IPS-NIHi7 (cell line): ENCODE data around the gene RIPK3.
"Not testable (repeated sequence)": the region's sequence is repeated elsewhere in the genome, so short reads cannot be mapped to it uniquely, and the experiment has no call there.

Source experiments
- DNase-seq: peaks from one replicate; pipeline ENCODE4 v3.0.0; 2012; ENCODE audit warnings: mixed read lengths; ENCODE audit errors: extremely low spot score

The RIPK3 gene

DNA sequence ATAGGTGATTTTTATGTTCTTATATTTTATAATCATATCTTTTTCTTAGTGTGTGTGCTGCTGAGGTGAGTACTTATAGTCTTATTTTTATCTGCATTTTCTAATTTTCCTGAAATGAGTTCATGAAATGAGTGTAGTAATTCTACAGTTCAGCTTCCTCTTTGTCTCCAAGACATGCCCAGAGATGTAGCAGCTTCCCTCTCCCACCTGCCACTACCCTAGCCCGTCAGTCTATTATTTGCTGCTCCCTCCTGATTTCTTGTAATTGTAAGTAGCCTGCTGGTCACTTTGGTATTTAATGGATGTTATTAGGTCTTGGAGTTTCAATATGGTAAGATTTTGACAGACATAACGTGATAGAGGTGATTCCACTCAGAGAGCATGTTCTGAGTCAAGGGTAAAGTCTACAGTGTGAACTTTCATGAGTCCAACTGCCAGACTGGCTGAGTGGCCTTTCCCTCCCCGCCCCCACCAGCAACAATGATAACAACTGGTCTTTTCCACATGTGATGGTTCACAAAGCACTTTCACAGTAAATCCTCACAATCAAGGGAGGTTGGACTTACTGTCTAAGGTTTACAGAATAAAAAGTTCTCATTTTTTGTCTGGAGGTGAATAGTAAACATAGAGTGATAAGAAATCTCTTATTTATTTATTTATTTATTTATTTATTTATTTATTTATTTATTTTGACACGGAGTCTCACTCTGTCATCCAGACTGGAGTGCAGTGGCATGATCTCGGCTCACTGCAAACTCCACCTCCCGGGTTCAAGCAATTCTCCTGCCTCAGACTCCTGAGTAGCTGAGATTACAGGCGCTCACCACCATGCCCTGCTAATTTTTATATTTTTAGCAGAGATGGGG, 4.2 kb upstream of the RIPK3 start:
- no peak for DNase-seq

GRCh38 chr14:24342889-24343288, 3.1 kb upstream of the RIPK3 start:
- DNase-seq, result no peak

GRCh38 chr14:24340606-24341005, 815 bp upstream of the RIPK3 start:
- DNase-seq, result no peak

DNA sequence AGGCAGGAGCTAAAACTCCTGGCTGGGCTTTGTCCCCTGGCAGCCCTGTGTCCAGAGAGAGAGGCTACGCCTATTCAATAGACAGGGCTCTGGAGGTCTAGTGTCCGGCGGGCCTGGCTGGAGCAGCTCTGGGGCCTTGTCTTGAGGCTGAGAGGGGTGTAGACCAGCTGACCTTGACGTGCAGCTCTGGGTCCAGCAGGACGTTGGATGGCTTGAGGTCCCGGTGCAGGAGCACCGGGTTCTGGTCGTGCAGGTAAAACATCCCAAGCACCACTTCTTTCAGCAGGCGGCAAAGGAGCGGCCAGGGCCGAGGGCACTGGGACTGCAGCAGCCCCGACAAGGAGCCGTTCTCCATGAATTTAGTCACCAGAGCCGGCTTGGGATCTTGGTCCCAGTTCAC, 948 bp downstream of the RIPK3 start:
- DNase-seq, result no peak

DNA sequence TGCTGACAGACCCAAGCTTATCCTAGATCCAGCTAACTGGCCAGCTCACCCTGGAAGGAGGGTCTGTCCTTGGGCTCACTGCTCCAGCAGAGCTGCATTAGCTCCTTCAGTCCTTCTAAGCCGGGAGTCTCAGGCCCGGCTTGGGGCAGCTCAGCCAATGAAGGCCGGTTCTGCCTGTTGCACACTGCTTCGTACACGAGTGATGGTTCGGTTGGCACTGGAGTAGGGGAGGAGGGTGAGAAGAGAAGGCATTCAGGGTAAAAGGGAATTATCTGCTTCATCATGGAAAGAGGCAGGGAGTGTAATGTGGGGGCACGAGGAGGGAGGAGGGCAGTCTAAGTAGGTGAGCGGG, 2.0 kb downstream of the RIPK3 start:
- DNase-seq, result no peak

DNA sequence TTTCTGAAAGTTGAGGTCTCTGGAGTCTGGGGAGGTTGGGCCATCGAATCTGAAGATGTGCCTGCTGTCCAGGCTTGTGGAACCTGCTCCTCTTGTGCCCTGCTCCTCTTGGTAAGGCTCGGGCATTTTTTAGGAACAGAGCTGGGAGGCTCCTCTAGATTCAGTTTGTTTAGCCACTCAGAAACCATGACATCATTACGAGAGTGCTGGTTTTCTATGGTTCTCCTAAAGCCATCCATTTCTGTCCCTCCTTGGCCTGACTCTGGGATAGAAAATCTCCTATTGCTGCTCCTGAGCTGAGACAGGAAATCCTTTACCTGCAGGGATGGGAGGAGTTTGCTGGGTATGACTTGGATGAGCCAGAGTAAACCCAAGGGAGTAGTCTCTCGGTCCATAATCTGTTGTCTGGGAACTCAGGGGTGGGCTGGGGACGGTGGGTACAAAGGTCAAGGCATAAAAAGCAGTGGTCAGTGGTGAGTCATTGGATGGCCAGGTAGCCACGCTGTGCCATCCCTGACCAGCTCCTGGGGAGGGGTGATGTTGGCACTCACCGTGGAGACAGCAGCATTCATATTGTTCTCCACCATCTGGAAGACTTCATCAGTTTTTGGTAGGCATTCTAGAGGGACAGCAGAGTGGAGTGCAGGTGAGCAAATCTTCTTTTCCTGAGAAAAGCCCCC, 2.5 kb downstream of the RIPK3 start:
- no peak for DNase-seq

DNA sequence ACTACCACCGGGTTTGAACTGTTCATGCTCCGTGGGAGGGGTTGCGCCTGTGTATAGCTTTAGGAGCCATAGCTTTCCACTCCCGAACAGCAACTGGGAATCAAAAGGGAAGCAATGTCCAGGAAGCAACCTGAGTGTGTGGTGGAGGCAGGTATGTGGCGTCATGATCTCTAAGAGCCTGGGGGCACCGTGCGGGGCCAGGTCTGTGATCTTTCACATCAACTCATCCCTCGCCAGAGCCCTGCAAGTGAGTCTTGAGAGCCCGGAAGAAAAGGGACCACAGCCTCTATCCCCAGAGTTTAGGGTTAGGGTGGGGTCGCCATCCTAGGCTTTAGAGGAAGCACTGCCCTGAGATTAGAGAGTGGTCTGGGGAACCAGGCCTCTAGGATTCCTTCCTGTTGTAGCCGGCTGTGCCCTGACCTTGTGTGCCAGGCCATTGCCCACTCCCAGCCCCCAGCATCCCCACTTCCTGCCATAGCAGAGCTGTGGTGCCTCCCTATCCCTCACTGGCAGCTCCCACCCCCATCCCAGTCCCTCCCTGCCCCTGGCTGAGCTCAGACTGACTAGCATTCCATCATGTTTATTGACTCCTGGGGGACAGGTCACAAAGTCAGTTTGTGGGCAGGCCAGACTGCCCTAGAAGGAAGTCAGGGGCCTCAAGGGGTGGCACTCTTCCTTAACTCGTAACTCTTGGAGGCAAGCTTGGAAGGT, 4.2 kb downstream of the RIPK3 start:
- no peak for DNase-seq

DNA sequence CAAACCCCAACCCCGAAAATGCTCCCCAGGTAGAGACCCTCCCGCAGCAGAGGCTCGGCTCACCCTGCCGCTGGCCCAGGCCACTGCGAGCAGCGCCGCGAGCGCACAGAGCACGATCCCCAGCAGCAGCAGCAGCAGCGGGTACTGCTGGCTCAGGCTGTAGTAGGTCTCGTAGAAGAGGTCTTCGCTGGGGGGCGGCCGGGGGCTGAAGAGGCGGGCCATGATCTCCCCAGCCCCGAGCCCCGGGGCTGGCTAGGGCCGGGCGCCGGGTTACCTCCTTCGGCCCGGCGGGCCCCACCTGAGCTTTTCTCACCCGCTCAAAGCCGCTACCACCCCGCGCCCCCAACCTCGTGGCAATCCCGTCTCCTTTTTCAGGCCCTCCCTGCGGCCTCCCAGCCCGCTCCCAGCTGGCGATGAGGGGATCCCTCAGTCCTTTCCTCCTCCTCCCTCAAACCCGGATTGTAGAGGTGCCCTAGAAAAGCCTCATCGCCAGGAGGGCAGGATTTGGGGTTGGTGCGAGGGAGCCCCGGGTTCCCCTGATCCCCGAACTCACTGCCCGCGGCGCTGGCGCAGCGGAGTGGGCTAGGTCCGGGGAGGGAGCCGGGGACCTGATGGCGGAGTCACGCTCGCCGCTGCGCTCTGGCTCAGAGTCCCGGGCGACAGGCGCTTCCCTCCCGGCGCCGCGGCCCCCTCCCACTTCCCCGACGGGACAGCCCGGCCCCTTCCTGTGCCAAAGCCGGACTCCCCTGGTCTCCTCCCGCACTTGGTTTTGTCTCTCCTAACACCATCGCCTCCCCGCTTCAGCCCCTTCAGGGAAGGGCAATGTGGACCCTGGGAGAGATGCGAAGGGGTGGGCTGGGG, 5.1 kb downstream of the RIPK3 start, which contains the start of gene ADCY4:
TSS of gene ADCY4 (minus strand) at position 641 of the 861 bp plus-strand sequence. CDS start at position 222, 419 bp downstream.
- peak; percentile 53 for DNase-seq

DNA sequence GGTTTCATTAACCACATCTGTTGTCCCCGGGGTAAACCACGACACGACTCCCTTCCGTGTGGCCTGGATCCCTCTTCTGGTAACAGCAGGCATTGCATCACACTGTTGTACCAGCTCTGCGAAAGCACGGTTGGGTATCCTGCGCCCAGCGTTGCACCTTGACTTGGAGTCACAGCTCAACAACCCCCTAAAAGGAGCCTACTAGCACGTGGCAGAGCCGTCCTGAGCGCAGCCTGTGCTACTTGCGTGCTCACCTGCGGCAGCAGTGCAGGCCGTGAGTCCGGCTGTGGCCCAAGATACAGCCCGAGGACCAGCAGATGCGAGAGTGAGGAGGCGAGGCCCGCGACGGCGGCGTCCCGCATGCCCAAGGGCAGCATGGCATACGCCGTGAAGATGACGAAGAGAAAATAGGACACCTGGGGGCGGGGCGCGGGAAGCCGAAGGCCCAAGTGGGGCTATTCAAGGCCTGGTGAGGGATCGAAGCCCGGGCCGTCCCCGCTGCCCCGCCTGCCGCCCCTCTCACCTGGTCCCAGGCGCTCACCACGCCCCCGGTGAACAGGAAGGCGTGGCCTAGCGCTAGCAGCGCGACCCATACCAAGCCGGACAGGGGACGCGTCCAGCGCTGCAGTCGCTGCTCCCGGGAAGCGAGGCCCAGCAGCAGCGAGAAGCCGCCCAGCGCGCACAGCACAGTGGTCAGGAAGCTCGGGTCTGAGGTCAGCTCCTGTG, 7.4 kb downstream of the RIPK3 start:
- peak; percentile 85 for DNase-seq

GRCh38 chr14:24331731-24332267, 8.0 kb downstream of the RIPK3 start:
- no peak for DNase-seq

DNA sequence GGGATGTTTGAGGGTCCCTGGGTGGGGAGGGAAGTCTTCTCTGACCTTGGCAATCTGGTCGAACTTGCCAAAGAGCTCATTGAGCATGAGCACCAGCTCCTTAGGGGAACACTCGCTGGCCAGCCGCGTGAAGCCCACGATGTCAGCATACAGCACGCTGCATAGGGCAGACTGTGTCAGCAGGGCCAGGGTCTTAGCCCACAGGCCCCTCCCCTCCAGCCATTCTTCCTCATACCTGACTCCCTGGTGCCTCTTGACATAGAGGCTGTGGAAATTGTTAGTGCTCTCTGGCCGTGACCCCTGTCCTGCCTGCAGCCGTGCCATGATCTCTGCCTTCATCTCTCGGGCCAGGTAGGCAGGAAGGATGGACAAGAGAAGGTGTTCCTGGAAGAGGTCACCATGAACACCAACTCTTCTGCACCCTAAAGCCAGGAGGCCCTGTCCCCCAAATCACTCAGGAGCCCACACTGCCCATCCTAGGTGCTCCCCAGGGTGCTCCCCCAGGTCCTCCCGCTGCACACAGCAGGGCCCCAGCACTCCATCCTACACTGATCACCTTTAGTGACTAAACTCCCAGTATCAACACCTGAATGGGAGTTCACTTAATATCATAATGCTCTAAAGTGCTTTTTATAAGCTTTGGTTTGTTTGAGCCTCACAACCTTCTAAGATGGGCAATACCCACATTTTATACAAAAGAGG, 8.7 kb downstream of the RIPK3 start:
- no peak for DNase-seq

DNA sequence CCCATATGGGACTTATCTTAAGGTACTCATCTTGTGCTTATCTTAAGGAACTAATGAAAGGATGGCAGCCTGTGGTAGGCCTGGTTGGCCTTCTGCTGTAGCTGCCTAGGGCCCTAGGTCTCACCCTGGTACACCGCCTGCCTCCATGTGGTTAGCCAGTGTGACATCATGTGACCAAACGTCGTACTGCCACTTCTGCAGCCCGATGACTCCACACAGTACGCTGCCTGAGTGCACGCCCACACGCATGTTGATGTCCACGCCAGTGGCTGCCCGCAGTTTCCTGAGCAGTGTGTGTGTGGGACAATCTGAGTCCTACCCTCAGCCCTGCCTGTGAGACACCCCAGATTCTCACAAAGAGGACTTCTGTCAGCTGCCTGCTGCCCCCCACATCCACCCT, 10.1 kb downstream of the RIPK3 start:
- no peak for DNase-seq

GRCh38 chr14:24329073-24329663, 10.6 kb downstream of the RIPK3 start:
- DNase-seq, result no peak

GRCh38 chr14:24327914-24328313, 11.9 kb downstream of the RIPK3 start:
- not testable (repeated sequence) for DNase-seq

DNA sequence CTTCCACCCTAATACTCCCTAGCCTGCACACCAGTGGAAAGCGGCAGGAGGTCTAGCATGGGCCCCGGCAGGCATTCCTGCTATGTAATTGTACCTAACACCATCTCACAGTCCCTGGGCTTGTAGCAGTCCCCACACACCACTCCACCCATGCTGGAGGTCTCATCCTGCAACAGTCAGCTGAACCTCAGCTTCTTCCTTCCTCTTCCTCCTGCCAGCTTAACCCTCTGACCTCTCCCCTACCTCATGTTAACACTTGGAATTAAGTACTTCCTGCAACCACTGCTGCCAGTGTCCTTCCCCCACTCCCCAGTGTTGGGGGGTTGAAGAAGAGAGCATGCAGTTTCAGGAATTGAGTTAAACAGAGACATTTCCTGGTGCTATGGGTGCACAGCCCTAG, 12.5 kb downstream of the RIPK3 start:
- DNase-seq, result no peak

DNA sequence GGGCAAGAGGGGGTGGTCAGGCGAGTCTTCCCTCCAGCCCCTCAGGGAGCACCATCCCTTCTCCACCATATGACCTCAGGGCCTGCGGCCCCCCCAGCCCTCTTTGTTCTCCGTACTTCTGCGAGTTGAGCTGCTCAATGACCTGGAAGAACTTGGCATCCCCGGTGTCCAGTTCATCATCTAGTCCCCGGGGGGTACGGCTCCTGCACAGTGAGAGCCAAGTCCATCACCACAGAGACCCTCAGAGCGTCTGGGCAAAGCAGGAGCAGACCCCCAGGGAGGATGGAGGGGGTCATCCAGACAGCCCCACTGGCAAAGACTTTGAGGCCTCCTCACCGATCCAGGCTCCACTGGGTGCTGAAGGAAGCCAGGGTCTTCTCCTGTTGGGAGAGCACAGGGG, 13.8 kb downstream of the RIPK3 start:
- DNase-seq, result no peak

- no peak for DNase-seq
Observed at GRCh38 chr14:24325041-24325530, 14.7 kb downstream of the RIPK3 start.

DNA sequence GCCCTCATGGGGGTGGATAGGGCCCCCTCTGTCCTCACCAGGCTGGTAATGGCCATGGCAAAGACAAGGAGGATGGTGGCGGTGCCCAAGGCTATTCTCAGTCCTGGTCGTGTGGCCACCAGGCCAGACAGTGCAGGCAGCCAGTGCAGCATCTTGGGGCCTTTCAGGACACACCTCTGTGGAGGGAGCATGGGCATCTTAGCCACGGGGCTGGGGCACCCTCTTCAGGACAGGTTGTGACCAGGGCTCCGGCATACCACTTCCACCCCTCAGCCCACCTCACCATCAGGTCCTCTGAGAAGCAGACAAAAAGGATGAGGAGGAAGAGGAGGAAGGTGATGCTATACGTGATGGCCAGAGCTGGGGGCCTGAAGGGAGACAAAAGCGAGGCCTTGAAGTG, 15.8 kb downstream of the RIPK3 start:
- no peak for DNase-seq

DNA sequence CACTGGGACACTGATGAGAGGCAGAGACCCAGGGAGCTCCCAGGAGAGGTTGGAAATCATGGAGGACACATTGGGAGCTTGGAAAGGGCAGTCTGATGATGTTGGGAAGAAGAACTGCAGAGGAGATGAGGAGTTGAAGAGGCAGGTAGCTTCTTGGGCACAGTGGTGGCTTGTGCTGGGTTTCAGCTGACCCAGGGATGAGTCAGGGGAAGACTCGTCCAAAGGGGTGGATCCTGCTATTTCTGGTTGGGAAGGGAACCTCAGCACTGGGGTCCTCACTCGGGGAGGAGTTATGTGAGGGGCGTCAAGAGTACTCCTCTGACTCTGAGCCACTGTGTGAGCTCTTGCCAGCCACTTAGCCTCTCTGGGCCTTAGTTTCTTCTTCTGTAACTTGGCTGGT, 16.4 kb downstream of the RIPK3 start:
- no peak for DNase-seq
